SH-SY5Y (cell line): ENCODE results near the gene ANKRD30A.

Experiments
- GATA2 ChIP-seq: IDR thresholded peaks from 2 replicates; pipeline ENCODE4 v1.6.1; 2011; ENCODE audit warnings: mild to moderate bottlenecking, low read depth, low read length
- GATA3 ChIP-seq: IDR thresholded peaks from 2 replicates; pipeline ENCODE4 v1.6.1; 2011; ENCODE audit warnings: low read depth, mild to moderate bottlenecking, low read length, moderate library complexity

Gene ANKRD30A

GRCh38 chr10:37246637-37247036 is 121.2 kb downstream of the ANKRD30A start:
- no peak for TF ChIP-seq GATA3
- no peak for TF ChIP-seq GATA2

- TF ChIP-seq GATA2: no peak
- TF ChIP-seq GATA3: no peak
These were observed 137.9 kb downstream of the ANKRD30A start for GRCh38 chr10:37263304-37263703.

GRCh38 chr10:37268266-37268665 is 142.9 kb downstream of the ANKRD30A start:
- TF ChIP-seq GATA2 (no peak), GATA3 (no peak)

- TF ChIP-seq GATA3 (no peak), GATA2 (no peak)
These were observed 144.3 kb downstream of the ANKRD30A start for GRCh38 chr10:37269554-37270256.

- TF ChIP-seq GATA3: no peak
- no peak for TF ChIP-seq GATA2
These were observed 149.9 kb downstream of the ANKRD30A start for GRCh38 chr10:37275216-37275777.

GRCh38 chr10:37285063-37285462 is 159.7 kb downstream of the ANKRD30A start:
- TF ChIP-seq GATA3 (no peak), GATA2 (no peak)

- TF ChIP-seq GATA3 (no peak), GATA2 (no peak)
These were observed 164.6 kb downstream of the ANKRD30A start for GRCh38 chr10:37289833-37290464.

GRCh38 chr10:37301271-37301670 is 175.9 kb downstream of the ANKRD30A start:
- TF ChIP-seq GATA3 (no peak), GATA2 (no peak)

- TF ChIP-seq GATA2 (no peak), GATA3 (no peak)
These were observed 178.6 kb downstream of the ANKRD30A start for GRCh38 chr10:37304036-37304435.

- TF ChIP-seq GATA3 (no peak), GATA2 (no peak)
These were observed 189.0 kb downstream of the ANKRD30A start for GRCh38 chr10:37314350-37314749.

- no peak for TF ChIP-seq GATA3
- TF ChIP-seq GATA2: no peak
These were observed 189.5 kb downstream of the ANKRD30A start for GRCh38 chr10:37314862-37315261.

GRCh38 chr10:37344413-37344812 is 219.0 kb downstream of the ANKRD30A start:
- TF ChIP-seq GATA3 (no peak), GATA2 (no peak)

GRCh38 chr10:37379991-37380390 is 254.6 kb downstream of the ANKRD30A start:
- TF ChIP-seq GATA2 (no peak), GATA3 (no peak)

- no peak for TF ChIP-seq GATA3
- no peak for TF ChIP-seq GATA2
These were observed 255.9 kb downstream of the ANKRD30A start for GRCh38 chr10:37381271-37381670.

- TF ChIP-seq GATA3 (no peak), GATA2 (no peak)
These were observed 259.5 kb downstream of the ANKRD30A start for GRCh38 chr10:37384923-37385322.

GRCh38 chr10:37390926-37391325 is 265.5 kb downstream of the ANKRD30A start:
- TF ChIP-seq GATA3: no peak
- no peak for TF ChIP-seq GATA2
